HEK293 (cell line): ENCODE measurements around the gene CSTPP1.
A peak's percentile ranks its signal among the peaks of the same experiment; 100 is the strongest.

Source experiments
- CTCF ChIA-PET: fragments of 350-600 bp; formaldehyde crosslinking; extraction: SDS; loops from one replicate; lab custom pipeline; 2021; ENCODE audit warnings: antibody characterized with exemption; lab: Yijun Ruan, JAX
- POLR2A ChIA-PET: fragments of 300-600 bp; formaldehyde crosslinking; extraction: SDS; loops from one replicate; lab custom pipeline; 2020; ENCODE audit warnings: antibody characterized with exemption, inconsistent platforms; lab: Yijun Ruan, JAX
- H3K27ac ChIP-seq: fragments of 200-500 bp; sonication (Bioruptor generic); 2 replicates; pipeline ENCODE4 v1.5.1; 2014; ENCODE audit warnings: low read depth, low read length, control low read depth, inconsistent platforms; ENCODE audit errors: extremely low read depth
- H3K36me3 ChIP-seq, 2 experiments: fragments of 200-500 bp in 1 of 2; sonication (Bioruptor generic) in 1 of 2; 1 replicate in 1 of 2; 2 replicates in 1 of 2; pipeline ENCODE4 v1.5.1; 2014 to 2017; ENCODE audit warnings: inconsistent platforms in 2 of 2, low read length in 2 of 2; ENCODE audit not compliant: control insufficient read depth in 2 of 2, insufficient read depth in 1 of 2
- H3K4me1 ChIP-seq: fragments of 200-500 bp; sonication (Bioruptor generic); 2 replicates; pipeline ENCODE4 v1.5.1; 2014; ENCODE audit warnings: mild to moderate bottlenecking, low read length, inconsistent platforms; ENCODE audit not compliant: control insufficient read depth, insufficient read depth
- H3K4me3 ChIP-seq: 2 replicates; pipeline ENCODE4 v1.5.1; 2011; ENCODE audit warnings: low read depth, mild to moderate bottlenecking, control low read depth, low read length, moderate library complexity
- H3K9me3 ChIP-seq: fragments of 200-500 bp; sonication (Bioruptor generic); 2 replicates; pipeline ENCODE4 v1.5.1; 2014; ENCODE audit warnings: low read depth, low read length, inconsistent platforms; ENCODE audit not compliant: control insufficient read depth, insufficient read depth
- HIC1 ChIP-seq: fragments of 450-650 bp; formaldehyde crosslinking; IDR thresholded peaks from 2 replicates; pipeline ENCODE4 v1.5.1; 2016; ENCODE audit warnings: missing biosample characterization, missing genetic modification characterization
- MEIS1 ChIP-seq: sonication (generic); formaldehyde crosslinking; IDR thresholded peaks from 2 replicates; pipeline ENCODE4 v1.8.1; 2022; ENCODE audit warnings: missing genetic modification reagents, mild to moderate bottlenecking, borderline replicate concordance
- SCRT2 ChIP-seq: fragments of 450-650 bp; formaldehyde crosslinking; IDR thresholded peaks from 2 replicates; pipeline ENCODE4 v1.5.1; 2016; ENCODE audit warnings: missing biosample characterization, missing genetic modification characterization
- ZBTB11 ChIP-seq: fragments of 450-650 bp; formaldehyde crosslinking; conservative IDR thresholded peaks from 2 replicates; pipeline ENCODE4 v1.5.1; 2016; ENCODE audit warnings: low read depth, missing biosample characterization, missing genetic modification characterization
- ZBTB48 ChIP-seq: fragments of 450-650 bp; formaldehyde crosslinking; IDR thresholded peaks from 2 replicates; pipeline ENCODE4 v1.5.1; 2016; ENCODE audit warnings: missing biosample characterization, missing genetic modification characterization
- ZNF449 ChIP-seq: fragments of 450-650 bp; formaldehyde crosslinking; IDR thresholded peaks from 2 replicates; pipeline ENCODE4 v1.5.1; 2017; ENCODE audit warnings: missing biosample characterization, mild to moderate bottlenecking, missing genetic modification characterization, moderate library complexity
- ZNF518A ChIP-seq: fragments of 450-650 bp; formaldehyde crosslinking; conservative IDR thresholded peaks from 2 replicates; pipeline ENCODE4 v1.5.1; 2016; ENCODE audit warnings: low read depth, missing biosample characterization, missing genetic modification characterization

Gene CSTPP1

GRCh38 chr11:46977038-46977813, 40.7 kb downstream of the CSTPP1 start:
- TF ChIP-seq ZBTB11 = no peak
- TF ChIP-seq ZBTB48 (tag by site-specific recombination) = 0 out of 2 replicates have a peak, but pooled peaks have one; percentile 28
- peak; percentile 81 for TF ChIP-seq SCRT2 (tag by site-specific recombination)
- TF ChIP-seq, all 188 proteins: peak for 2
- Histone ChIP-seq H3K9me3 (no peaks in the 10 kb centered on the region), H3K4me3 (no peak overlapping the region), H3K36me3 (no peaks in the 10 kb centered on the region), H3K4me1 (0 out of 2 replicates have a peak, but pooled peaks cover 8% of the 10 kb centered on the region), H3K27ac (no peak overlapping the region)
- ChIA-PET POLR2A (no interaction called here), CTCF (interaction anchor here (0.6 to 1.0 kb wide), 2 partner anchors 32 to 730 kb away, joined by 3 read pairs; no protein-coding TSS in a partner anchor)

GRCh38 chr11:46978005-46978491, 41.5 kb downstream of the CSTPP1 start:
- 0 out of 2 replicates have a peak, but pooled peaks cover 8% of the 10 kb centered on the region for H3K4me1 ChIP-seq
- no peak overlapping the region for H3K27ac ChIP-seq
- POLR2A ChIA-PET = no interaction called here
- no peaks in the 10 kb centered on the region for H3K9me3 ChIP-seq
- TF ChIP-seq ZNF449 (no peak), ZNF518A (tag by site-specific recombination) (no peak), HIC1 (tag by site-specific recombination) (0 out of 2 replicates have a peak, but pooled peaks have one; percentile 22), MEIS1 (no peak)
- H3K4me3 ChIP-seq = no peak overlapping the region
- CTCF ChIA-PET = no interaction called here
- no peaks in the 10 kb centered on the region for H3K36me3 ChIP-seq
